Measurements from ENCODE around the gene SPIRE1. TPM values are rescaled to one million over a fixed set of nuclear protein-coding genes. Genes with fewer than 3 reads are reported as not detected.

The SPIRE1 gene
- total RNA-seq, 1 experiment from 2014 or later, result 9.5 TPM

DNA sequence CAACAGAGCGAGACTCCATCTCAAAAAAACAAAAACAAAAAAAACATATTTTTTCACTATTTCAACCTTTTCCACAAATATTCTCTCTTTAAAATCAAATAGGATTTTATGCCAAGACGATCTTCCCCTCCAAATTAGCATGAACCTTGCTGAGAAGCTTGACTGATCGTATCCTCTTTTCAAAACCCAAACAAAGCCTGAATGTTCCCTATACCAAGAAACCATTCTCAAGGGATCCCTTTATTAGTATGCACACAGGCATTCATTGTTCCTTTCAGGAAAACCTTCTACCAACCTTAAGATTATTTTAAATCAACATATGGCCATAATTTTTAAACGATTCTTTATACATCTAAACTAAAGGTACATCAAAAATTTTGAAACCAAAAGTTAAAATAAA, 6.3 kb downstream of the SPIRE1 start:
- DNase-seq, result no peak
- no peaks in the 10 kb centered on the region for H3K9me3 ChIP-seq
- H3K27me3 ChIP-seq (replicated peaks; ENCODE audit: control insufficient read depth, insufficient read depth, low read length), result no peaks in the 10 kb centered on the region
- no peak overlapping the region for H3K4me3 Mint-ChIP-seq (ENCODE audit: unreplicated experiment)
- POLR2A ChIA-PET, result no interaction called here
- no peaks in the 10 kb centered on the region for H3K9me3 Mint-ChIP-seq (ENCODE audit: unreplicated experiment)
- TF ChIP-seq, protein P1, sequence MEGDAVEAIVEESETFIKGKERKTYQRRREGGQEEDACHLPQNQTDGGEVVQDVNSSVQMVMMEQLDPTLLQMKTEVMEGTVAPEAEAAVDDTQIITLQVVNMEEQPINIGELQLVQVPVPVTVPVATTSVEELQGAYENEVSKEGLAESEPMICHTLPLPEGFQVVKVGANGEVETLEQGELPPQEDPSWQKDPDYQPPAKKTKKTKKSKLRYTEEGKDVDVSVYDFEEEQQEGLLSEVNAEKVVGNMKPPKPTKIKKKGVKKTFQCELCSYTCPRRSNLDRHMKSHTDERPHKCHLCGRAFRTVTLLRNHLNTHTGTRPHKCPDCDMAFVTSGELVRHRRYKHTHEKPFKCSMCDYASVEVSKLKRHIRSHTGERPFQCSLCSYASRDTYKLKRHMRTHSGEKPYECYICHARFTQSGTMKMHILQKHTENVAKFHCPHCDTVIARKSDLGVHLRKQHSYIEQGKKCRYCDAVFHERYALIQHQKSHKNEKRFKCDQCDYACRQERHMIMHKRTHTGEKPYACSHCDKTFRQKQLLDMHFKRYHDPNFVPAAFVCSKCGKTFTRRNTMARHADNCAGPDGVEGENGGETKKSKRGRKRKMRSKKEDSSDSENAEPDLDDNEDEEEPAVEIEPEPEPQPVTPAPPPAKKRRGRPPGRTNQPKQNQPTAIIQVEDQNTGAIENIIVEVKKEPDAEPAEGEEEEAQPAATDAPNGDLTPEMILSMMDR (IDR thresholded peaks at IDR 0.05; ENCODE audit: insufficient read depth in 1 of 2, low read depth in 1 of 2, low read length in 1 of 2, severe bottlenecking in 1 of 2, unreplicated experiment in 1 of 2), result no peak
- peaks cover 9% of the 10 kb centered on the region for H3K4me1 Mint-ChIP-seq (ENCODE audit: low read depth, unreplicated experiment)
- no peaks in the 10 kb centered on the region for H3K36me3 ChIP-seq (ENCODE audit: control insufficient read depth, insufficient read depth, low read length)
- H3K27ac Mint-ChIP-seq (ENCODE audit: unreplicated experiment), result no peak overlapping the region
- H3K36me3 Mint-ChIP-seq (ENCODE audit: insufficient read depth, unreplicated experiment), result no peaks in the 10 kb centered on the region
- CTCF ChIA-PET, result no interaction called here
- no peaks in the 10 kb centered on the region for H3K27me3 Mint-ChIP-seq (ENCODE audit: insufficient read depth, unreplicated experiment)
- no peak overlapping the region for H3K4me3 ChIP-seq (ENCODE audit: low read depth, low read length)
- intact Hi-C loops (cut with micrococcal nuclease; ENCODE audit: unreplicated experiment), result loop anchor here (10.0 kb wide), 1 partner anchor 177 kb away; no protein-coding TSS in a partner anchor
- no peaks in the 10 kb centered on the region; the same call in 1 of the 2 replicates for H3K4me1 ChIP-seq
- no TSS peak for BruUV-seq (replicated peaks)

DNA sequence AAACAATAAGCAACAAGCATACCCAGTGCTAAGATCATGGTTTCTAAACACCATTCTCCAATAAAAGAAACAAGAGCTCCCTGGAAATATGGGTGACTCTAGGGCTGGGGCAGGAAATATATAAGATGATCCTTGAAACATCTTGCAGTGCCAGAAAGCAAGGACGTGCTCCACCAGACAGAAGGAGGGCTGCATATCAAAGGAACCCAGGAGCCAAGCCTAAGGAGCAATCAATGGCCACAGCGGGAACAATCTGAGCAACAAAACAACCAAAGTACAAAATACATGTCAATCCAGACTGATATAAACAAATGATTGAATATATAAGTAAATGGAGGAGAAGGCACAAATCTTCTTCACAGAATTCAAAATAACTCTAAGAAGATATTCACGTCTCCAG, 10.1 kb downstream of the SPIRE1 start:
- Histone ChIP-seq H3K9me3 (no peaks in the 10 kb centered on the region), H3K36me3 (ENCODE audit: control insufficient read depth, insufficient read depth, low read length) (no peaks in the 10 kb centered on the region), H3K4me3 (ENCODE audit: low read depth, low read length) (no peak overlapping the region), H3K4me1 (0 out of 2 replicates have a peak, but pooled peaks cover 6% of the 10 kb centered on the region), H3K27me3 (replicated peaks; ENCODE audit: control insufficient read depth, insufficient read depth, low read length) (no peaks in the 10 kb centered on the region)
- intact Hi-C loops (cut with micrococcal nuclease; ENCODE audit: unreplicated experiment), result no loop called here
- no peaks in the 10 kb centered on the region for H3K27me3 Mint-ChIP-seq (ENCODE audit: insufficient read depth, unreplicated experiment)
- TF ChIP-seq, protein P1 (IDR thresholded peaks at IDR 0.05; ENCODE audit: insufficient read depth in 1 of 2, low read depth in 1 of 2, low read length in 1 of 2, severe bottlenecking in 1 of 2, unreplicated experiment in 1 of 2), result no peak
- no peak overlapping the region for H3K27ac Mint-ChIP-seq (ENCODE audit: unreplicated experiment)
- no peaks in the 10 kb centered on the region for H3K9me3 Mint-ChIP-seq (ENCODE audit: unreplicated experiment)
- H3K4me3 Mint-ChIP-seq (ENCODE audit: unreplicated experiment), result no peak overlapping the region
- no peaks in the 10 kb centered on the region for H3K36me3 Mint-ChIP-seq (ENCODE audit: insufficient read depth, unreplicated experiment)
- peaks cover 16% of the 10 kb centered on the region for H3K4me1 Mint-ChIP-seq (ENCODE audit: low read depth, unreplicated experiment)
- no TSS peak for BruUV-seq (replicated peaks)
- ChIA-PET CTCF (no interaction called here), POLR2A (no interaction called here)
- no peak for DNase-seq

DNA sequence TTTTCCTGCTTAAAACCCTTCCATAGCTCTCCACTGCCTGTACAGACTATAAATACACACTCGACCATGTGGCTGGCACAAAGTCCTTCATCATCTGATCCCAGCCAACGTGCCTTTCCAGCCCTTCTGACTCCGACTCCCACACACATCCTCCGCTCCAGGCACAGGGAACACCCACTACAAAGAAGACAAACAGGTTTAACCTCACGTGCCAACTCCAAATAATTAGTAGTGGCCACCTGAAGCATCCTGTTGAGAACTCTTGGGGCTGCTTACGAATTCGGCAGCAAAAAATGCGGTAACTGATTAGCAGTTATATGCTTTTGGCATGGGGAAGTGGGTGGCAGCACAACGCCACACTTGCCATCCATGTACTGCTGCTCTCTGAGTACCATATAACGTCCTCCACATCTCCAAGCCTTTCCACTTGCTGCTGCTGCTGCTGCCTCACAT, 12.1 kb downstream of the SPIRE1 start:
- POLR2A ChIA-PET, result no interaction called here
- Mint-ChIP-seq H3K4me3 (ENCODE audit: unreplicated experiment) (no peak overlapping the region), H3K36me3 (ENCODE audit: insufficient read depth, unreplicated experiment) (no peaks in the 10 kb centered on the region), H3K9me3 (ENCODE audit: unreplicated experiment) (no peaks in the 10 kb centered on the region), H3K27me3 (ENCODE audit: insufficient read depth, unreplicated experiment) (no peaks in the 10 kb centered on the region), H3K4me1 (ENCODE audit: low read depth, unreplicated experiment) (peaks cover 12% of the 10 kb centered on the region), H3K27ac (ENCODE audit: unreplicated experiment) (no peak overlapping the region)
- H3K9me3 ChIP-seq, result no peaks in the 10 kb centered on the region
- no TSS peak for BruUV-seq (replicated peaks)
- no peak for DNase-seq
- TF ChIP-seq, protein P1 (IDR thresholded peaks at IDR 0.05; ENCODE audit: insufficient read depth in 1 of 2, low read depth in 1 of 2, low read length in 1 of 2, severe bottlenecking in 1 of 2, unreplicated experiment in 1 of 2), result no peak
- no peaks in the 10 kb centered on the region for H3K36me3 ChIP-seq (ENCODE audit: control insufficient read depth, insufficient read depth, low read length)
- 0 out of 2 replicates have a peak, but pooled peaks cover 6% of the 10 kb centered on the region for H3K4me1 ChIP-seq
- intact Hi-C loops (cut with micrococcal nuclease; ENCODE audit: unreplicated experiment), result no loop called here
- CTCF ChIA-PET, result no interaction called here
- H3K4me3 ChIP-seq (ENCODE audit: low read depth, low read length), result no peak overlapping the region
- H3K27me3 ChIP-seq (replicated peaks; ENCODE audit: control insufficient read depth, insufficient read depth, low read length), result no peaks in the 10 kb centered on the region
